Muscle layer of duodenum (tissue), 2 donors: ENCODE data around the gene ZFYVE1.
"Not testable (repeated sequence)": the region's sequence is repeated elsewhere in the genome, so short reads cannot be mapped to it uniquely, and the experiment has no call there.

Source experiments
- H3K27ac ChIP-seq: one replicate; pipeline ENCODE4 v1.7.0; 2013; ENCODE audit warnings: mild to moderate bottlenecking, low read length
- H3K27me3 ChIP-seq: one replicate; pipeline ENCODE4 v1.7.0; 2013; ENCODE audit warnings: low read depth, mild to moderate bottlenecking, control low read depth, low read length
- H3K36me3 ChIP-seq, 2 donors: one replicate each; pipeline ENCODE4 v1.7.0; 2013; ENCODE audit warnings: low read length in 2 of 2, control low read depth in 1 of 2, mild to moderate bottlenecking in 1 of 2; ENCODE audit not compliant: insufficient read depth in 2 of 2, control insufficient read depth in 1 of 2
- H3K4me1 ChIP-seq, 2 donors: one replicate each; pipeline ENCODE4 v1.7.0; 2013; ENCODE audit warnings: low read length in 2 of 2, mild to moderate bottlenecking in 2 of 2, control low read depth in 1 of 2, moderate library complexity in 1 of 2; ENCODE audit not compliant: insufficient read depth in 2 of 2, control insufficient read depth in 1 of 2
- H3K4me3 ChIP-seq, 2 donors: one replicate each; pipeline ENCODE4 v1.7.0; 2013; ENCODE audit warnings: low read length in 2 of 2, low read depth in 1 of 2, mild to moderate bottlenecking in 1 of 2
- H3K9me3 ChIP-seq, 2 donors: one replicate each; pipeline ENCODE4 v1.7.0; 2013; ENCODE audit warnings: low read length in 2 of 2, control low read depth in 1 of 2, mild to moderate bottlenecking in 1 of 2; ENCODE audit not compliant: control insufficient read depth in 1 of 2
- donor health status: healthy.

Gene ZFYVE1

GRCh38 chr14:72970824-72971434 is 56.0 kb downstream of the ZFYVE1 start:
- Histone ChIP-seq H3K36me3 (peaks cover 45 to 69% of the 10 kb centered on the region in 2 donors), H3K9me3 (no peaks in the 10 kb centered on the region), H3K4me3 (no peak overlapping the region), H3K27me3 (no peaks in the 10 kb centered on the region), H3K27ac (no peak overlapping the region), H3K4me1 (no peaks in the 10 kb centered on the region)

- Histone ChIP-seq H3K27ac (no peak overlapping the region), H3K27me3 (no peaks in the 10 kb centered on the region), H3K4me1 (no peaks in the 10 kb centered on the region), H3K9me3 (no peaks in the 10 kb centered on the region), H3K36me3 (peaks cover 38 to 61% of the 10 kb centered on the region in 2 donors), H3K4me3 (no peak overlapping the region)
Measured at GRCh38 chr14:72970058-72970630, 56.8 kb downstream of the ZFYVE1 start.

- no peaks in the 10 kb centered on the region for H3K4me1 ChIP-seq
- no peak overlapping the region for H3K4me3 ChIP-seq
- H3K9me3 ChIP-seq, result no peaks in the 10 kb centered on the region
- no peak overlapping the region for H3K27ac ChIP-seq
- H3K27me3 ChIP-seq, result no peaks in the 10 kb centered on the region
- H3K36me3 ChIP-seq, result peaks cover 20 to 43% of the 10 kb centered on the region in 2 donors
Measured at GRCh38 chr14:72968316-72968715, 58.6 kb downstream of the ZFYVE1 start.

GRCh38 chr14:72966038-72966437 is 60.9 kb downstream of the ZFYVE1 start:
- H3K4me1 ChIP-seq, result no peaks in the 10 kb centered on the region
- peaks cover 18 to 22% of the 10 kb centered on the region in 2 donors for H3K36me3 ChIP-seq
- H3K27ac ChIP-seq, result no peak overlapping the region

GRCh38 chr14:72965249-72965648 is 61.7 kb downstream of the ZFYVE1 start:
- peaks cover 10 to 22% of the 10 kb centered on the region in 2 donors for H3K36me3 ChIP-seq

More at GRCh38 chr14:72966038-72966437, 60.9 kb downstream of the ZFYVE1 start:
- no peak overlapping the region for H3K4me3 ChIP-seq
- no peaks in the 10 kb centered on the region for H3K27me3 ChIP-seq
- H3K9me3 ChIP-seq, result no peaks in the 10 kb centered on the region

GRCh38 chr14:72962829-72963312 is 64.0 kb downstream of the ZFYVE1 start:
- peaks cover 16 to 32% of the 10 kb centered on the region in 2 donors for H3K36me3 ChIP-seq
- no peaks in the 10 kb centered on the region for H3K4me1 ChIP-seq
- H3K27me3 ChIP-seq, result no peaks in the 10 kb centered on the region

More at GRCh38 chr14:72965249-72965648, 61.7 kb downstream of the ZFYVE1 start:
- Histone ChIP-seq H3K4me1 (no peaks in the 10 kb centered on the region), H3K9me3 (no peaks in the 10 kb centered on the region), H3K27ac (no peak overlapping the region), H3K27me3 (no peaks in the 10 kb centered on the region), H3K4me3 (no peak overlapping the region)

GRCh38 chr14:72962336-72962754 is 64.6 kb downstream of the ZFYVE1 start:
- H3K9me3 ChIP-seq, H3K4me1 ChIP-seq, H3K27ac ChIP-seq, H3K4me3 ChIP-seq, H3K27me3 ChIP-seq: not testable (repeated sequence)
- peaks cover 21 to 37% of the 10 kb centered on the region in 2 donors for H3K36me3 ChIP-seq

More at GRCh38 chr14:72962829-72963312, 64.0 kb downstream of the ZFYVE1 start:
- no peak overlapping the region for H3K27ac ChIP-seq
- H3K9me3 ChIP-seq, result no peaks in the 10 kb centered on the region
- H3K4me3 ChIP-seq, result no peak overlapping the region

GRCh38 chr14:72961579-72962335 is 65.1 kb downstream of the ZFYVE1 start:
- no peak overlapping the region for H3K4me3 ChIP-seq
- no peaks in the 10 kb centered on the region for H3K9me3 ChIP-seq
- H3K27ac ChIP-seq, result no peak overlapping the region
- H3K27me3 ChIP-seq, result no peaks in the 10 kb centered on the region
- no peaks in the 10 kb centered on the region for H3K4me1 ChIP-seq
- peaks cover 20 to 42% of the 10 kb centered on the region in 2 donors for H3K36me3 ChIP-seq

- not testable (repeated sequence) for H3K27ac ChIP-seq, H3K9me3 ChIP-seq, H3K27me3 ChIP-seq, H3K4me1 ChIP-seq, H3K4me3 ChIP-seq
- peaks cover 26 to 50% of the 10 kb centered on the region in 2 donors for H3K36me3 ChIP-seq
Measured at GRCh38 chr14:72961016-72961415, 65.9 kb downstream of the ZFYVE1 start.

- Histone ChIP-seq H3K9me3 (no peaks in the 10 kb centered on the region), H3K36me3 (peaks cover 38 to 66% of the 10 kb centered on the region in 2 donors), H3K4me3 (no peak overlapping the region)
Measured at GRCh38 chr14:72958548-72958947, 68.4 kb downstream of the ZFYVE1 start.

GRCh38 chr14:72957213-72957612 is 69.7 kb downstream of the ZFYVE1 start:
- Histone ChIP-seq H3K36me3 (peaks cover 38 to 69% of the 10 kb centered on the region in 2 donors), H3K27ac (no peak overlapping the region), H3K4me3 (no peak overlapping the region), H3K4me1 (no peaks in the 10 kb centered on the region), H3K9me3 (no peaks in the 10 kb centered on the region), H3K27me3 (no peaks in the 10 kb centered on the region)

More at GRCh38 chr14:72958548-72958947, 68.4 kb downstream of the ZFYVE1 start:
- no peak overlapping the region for H3K27ac ChIP-seq
- no peaks in the 10 kb centered on the region for H3K4me1 ChIP-seq
- no peaks in the 10 kb centered on the region for H3K27me3 ChIP-seq
